Hepatocyte (in vitro differentiated cells): ENCODE measurements around the gene GIPC3. TPM values are rescaled to one million over a fixed set of nuclear protein-coding genes. Genes with fewer than 3 reads are reported as not detected.

Experiments
- DNase-seq: peaks from one replicate; pipeline ENCODE4 v3.0.0-alpha.2; 2016; ENCODE audit warnings: low spot score
- H2AFZ ChIP-seq: fragments of 200-600 bp; sonication (generic); 2 replicates; pipeline ENCODE4 v1.6.0; 2016; ENCODE audit warnings: antibody characterized with exemption, mild to moderate bottlenecking
- H3K27ac ChIP-seq: fragments of 200-600 bp; sonication (generic); 2 replicates; pipeline ENCODE4 v1.5.1; 2016; ENCODE audit warnings: mild to moderate bottlenecking
- H3K27me3 ChIP-seq: fragments of 200-600 bp; sonication (generic); 2 replicates; pipeline ENCODE4 v1.6.1; 2016
- H3K36me3 ChIP-seq: fragments of 200-600 bp; sonication (generic); replicated peaks from 2 replicates; pipeline ENCODE4 v1.5.1; 2016; ENCODE audit warnings: low read depth; ENCODE audit not compliant: insufficient read depth
- H3K4me1 ChIP-seq: fragments of 200-600 bp; sonication (generic); 2 replicates; pipeline ENCODE4 v1.5.1; 2016; ENCODE audit warnings: mild to moderate bottlenecking, moderate library complexity; ENCODE audit not compliant: insufficient read depth
- H3K4me2 ChIP-seq: fragments of 200-600 bp; sonication (generic); 2 replicates; pipeline ENCODE4 v1.6.0; 2016
- H3K4me3 ChIP-seq: fragments of 200-600 bp; sonication (generic); 2 replicates; pipeline ENCODE4 v1.5.1; 2016; ENCODE audit warnings: mild to moderate bottlenecking
- H3K79me2 ChIP-seq: fragments of 200-600 bp; sonication (generic); 2 replicates; pipeline ENCODE4 v1.6.0; 2017; ENCODE audit warnings: mild to moderate bottlenecking
- H3K9me2 ChIP-seq: fragments of 200-600 bp; sonication (generic); replicated peaks from 2 replicates; pipeline ENCODE4 v1.6.0; 2017; ENCODE audit warnings: mild to moderate bottlenecking; ENCODE audit not compliant: insufficient read depth
- H3K9me3 ChIP-seq: fragments of 200-600 bp; sonication (generic); 2 replicates; pipeline ENCODE4 v1.5.1; 2016; ENCODE audit warnings: low read depth, mild to moderate bottlenecking
- H4K20me1 ChIP-seq: fragments of 200-600 bp; sonication (generic); 2 replicates; pipeline ENCODE4 v1.6.0; 2016; ENCODE audit warnings: mild to moderate bottlenecking; ENCODE audit not compliant: insufficient read depth, poor library complexity, severe bottlenecking
- EZH2 ChIP-seq: fragments of 200-600 bp; sonication (generic); IDR thresholded peaks from 2 replicates; pipeline ENCODE4 v1.6.1; 2016; ENCODE audit warnings: antibody characterized with exemption, mild to moderate bottlenecking, borderline replicate concordance
- EZH2phosphoT487 ChIP-seq: fragments of 200-600 bp; sonication (generic); IDR thresholded peaks from one replicate; pipeline ENCODE4 v1.6.1; 2018; ENCODE audit warnings: antibody characterized with exemption, mild to moderate bottlenecking, low read depth, moderate library complexity; ENCODE audit not compliant: unreplicated experiment, severe bottlenecking
- WGBS: methylation state at CpG from one replicate; pipeline ENCODE4 v1.1.6; 2016; ENCODE audit warnings: low lambda C conversion rate; ENCODE audit errors: missing lambda C conversion rate; 5-methylcytosine and 5-hydroxymethylcytosine counted together
- polyA plus RNA-seq: library from polyadenylated mRNA; unstranded; fragments of >200 nt; fragmentation: Nextera tagmentation; extraction: Ambion mirVana; gene quantifications from 2 replicates; pipeline ENCODE4 v1.2.1, GENCODE V29; 2016
- total RNA-seq: library from RNA; depleted of rRNA; stranded (reverse); fragments of >200 nt; gene quantifications from 2 replicates; pipeline ENCODE4 v1.2.3, GENCODE V29; 2014
- TF ChIP-seq, protein P1 (sequence below): fragments of 200-600 bp; sonication (generic); IDR thresholded peaks from 2 replicates; pipeline ENCODE4 v1.5.1; 2016; ENCODE audit warnings: antibody characterized with exemption, mild to moderate bottlenecking; ENCODE audit not compliant: poor library complexity

GIPC3 gene
- total and polyA plus RNA-seq, 2 experiments from 2014 or later = 0.28 TPM; not detected in 1

DNA sequence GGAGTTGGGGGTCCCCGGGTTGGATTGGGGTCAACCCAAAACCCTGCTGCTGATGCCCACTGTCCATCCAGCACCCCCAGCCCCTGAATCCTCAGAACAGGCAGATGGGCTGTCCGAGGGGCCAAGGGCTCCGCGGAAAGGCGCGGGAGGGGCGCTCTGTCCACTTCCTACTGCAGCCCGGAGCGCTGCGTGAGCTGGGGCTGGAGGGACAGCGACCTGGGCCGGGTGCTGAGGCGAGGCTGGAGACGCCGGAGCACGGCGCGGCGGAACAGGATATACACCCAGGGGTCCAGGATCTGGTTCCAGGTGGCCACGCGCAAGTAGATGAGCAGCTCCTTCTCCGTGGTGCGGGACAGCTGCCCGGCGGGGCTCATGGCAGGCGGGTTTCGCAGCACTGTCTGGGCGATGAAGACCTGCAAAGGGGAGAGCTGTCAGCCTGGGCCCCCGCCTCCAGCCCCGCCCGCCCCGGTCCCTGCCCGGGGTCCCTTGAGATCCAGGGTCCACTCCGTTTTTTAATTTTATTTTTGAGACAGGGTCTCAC is 10.3 kb downstream of the GIPC3 start:
- Histone ChIP-seq H3K27me3 (peaks cover 6% of the 10 kb centered on the region), H2AFZ (no peak overlapping the region), H3K4me3 (no peak overlapping the region), H3K79me2 (no peaks in the 10 kb centered on the region), H3K4me1 (no peaks in the 10 kb centered on the region), H4K20me1 (no peaks in the 10 kb centered on the region), H3K27ac (no peak overlapping the region), H3K9me3 (no peaks in the 10 kb centered on the region), H3K4me2 (no peak overlapping the region), H3K36me3 (no peaks in the 10 kb centered on the region), H3K9me2 (no peaks in the 10 kb centered on the region)
- TF ChIP-seq, protein P1, sequence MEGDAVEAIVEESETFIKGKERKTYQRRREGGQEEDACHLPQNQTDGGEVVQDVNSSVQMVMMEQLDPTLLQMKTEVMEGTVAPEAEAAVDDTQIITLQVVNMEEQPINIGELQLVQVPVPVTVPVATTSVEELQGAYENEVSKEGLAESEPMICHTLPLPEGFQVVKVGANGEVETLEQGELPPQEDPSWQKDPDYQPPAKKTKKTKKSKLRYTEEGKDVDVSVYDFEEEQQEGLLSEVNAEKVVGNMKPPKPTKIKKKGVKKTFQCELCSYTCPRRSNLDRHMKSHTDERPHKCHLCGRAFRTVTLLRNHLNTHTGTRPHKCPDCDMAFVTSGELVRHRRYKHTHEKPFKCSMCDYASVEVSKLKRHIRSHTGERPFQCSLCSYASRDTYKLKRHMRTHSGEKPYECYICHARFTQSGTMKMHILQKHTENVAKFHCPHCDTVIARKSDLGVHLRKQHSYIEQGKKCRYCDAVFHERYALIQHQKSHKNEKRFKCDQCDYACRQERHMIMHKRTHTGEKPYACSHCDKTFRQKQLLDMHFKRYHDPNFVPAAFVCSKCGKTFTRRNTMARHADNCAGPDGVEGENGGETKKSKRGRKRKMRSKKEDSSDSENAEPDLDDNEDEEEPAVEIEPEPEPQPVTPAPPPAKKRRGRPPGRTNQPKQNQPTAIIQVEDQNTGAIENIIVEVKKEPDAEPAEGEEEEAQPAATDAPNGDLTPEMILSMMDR = no peak
- no peak for TF ChIP-seq EZH2phosphoT487
- no peak for TF ChIP-seq EZH2
- no peak for DNase-seq
- 93% methylated on average over 21 of the region's 34 CpGs for WGBS

DNA sequence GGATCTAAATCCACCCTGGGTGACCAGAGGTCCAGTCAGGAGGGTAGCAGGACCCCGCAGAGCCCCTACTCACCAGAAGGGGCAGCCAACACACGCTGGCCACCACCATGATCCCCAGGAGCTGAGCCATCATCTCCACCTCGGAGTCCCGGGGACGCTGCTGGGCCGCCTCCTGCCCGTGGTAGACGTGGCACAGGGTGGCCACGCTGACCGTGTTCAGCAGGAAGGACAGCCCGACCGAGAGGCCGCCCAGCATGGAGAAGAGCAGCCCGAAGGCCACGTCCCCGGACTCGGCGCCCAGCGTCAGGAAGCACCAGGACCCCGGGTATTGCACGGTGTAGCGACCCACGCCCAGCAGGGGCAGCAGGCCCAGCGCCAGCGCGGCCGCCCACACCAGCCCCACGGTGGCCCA is 14.5 kb downstream of the GIPC3 start:
- Histone ChIP-seq H3K4me3 (no peak overlapping the region), H2AFZ (no peak overlapping the region), H3K4me2 (no peak overlapping the region), H3K9me3 (no peaks in the 10 kb centered on the region), H3K4me1 (no peaks in the 10 kb centered on the region), H3K79me2 (no peaks in the 10 kb centered on the region), H3K36me3 (no peaks in the 10 kb centered on the region), H3K27ac (no peak overlapping the region), H3K9me2 (no peaks in the 10 kb centered on the region), H4K20me1 (no peaks in the 10 kb centered on the region), H3K27me3 (no peaks in the 10 kb centered on the region)
- 91% methylated on average over 26 of the region's 28 CpGs for WGBS
- no peak for DNase-seq
- TF ChIP-seq EZH2phosphoT487 (no peak), EZH2 (no peak)
- TF ChIP-seq, protein P1 = no peak

DNA sequence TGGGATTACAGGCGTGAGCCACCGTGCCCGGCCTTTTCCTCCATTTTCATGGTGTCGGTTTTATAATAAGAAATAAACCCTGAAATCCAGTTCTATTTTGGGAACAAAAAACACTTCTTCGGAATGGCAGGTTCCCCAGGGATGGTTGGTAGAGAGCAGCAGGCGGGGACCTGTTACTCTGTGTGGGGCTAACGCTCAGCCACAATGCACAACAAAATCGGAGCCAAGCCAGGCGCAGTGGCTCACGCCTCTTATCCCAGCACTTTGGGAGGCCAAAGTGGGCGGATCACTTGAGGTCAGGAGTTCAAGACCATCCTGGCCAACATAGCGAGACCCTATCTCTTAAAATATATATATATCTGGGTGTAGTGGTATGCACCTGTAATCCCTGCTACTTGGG is 15.7 kb downstream of the GIPC3 start:
- Histone ChIP-seq H3K9me3 (no peaks in the 10 kb centered on the region), H3K27me3 (peaks cover 12% of the 10 kb centered on the region), H3K27ac (no peak overlapping the region), H3K4me3 (no peak overlapping the region), H3K4me2 (no peak overlapping the region), H3K36me3 (no peaks in the 10 kb centered on the region), H4K20me1 (no peaks in the 10 kb centered on the region), H3K4me1 (peaks cover under 1% of the 10 kb centered on the region), H3K79me2 (no peaks in the 10 kb centered on the region), H3K9me2 (no peaks in the 10 kb centered on the region), H2AFZ (no peak overlapping the region)
- TF ChIP-seq, protein P1 = no peak
- TF ChIP-seq EZH2phosphoT487 (no peak), EZH2 (no peak)
- 93% methylated on average over 12 of the region's 12 CpGs for WGBS
- DNase-seq = no peak
